HG03354 (cell line): ENCODE measurements around the gene MMP17.

Experiments used
- ATAC-seq: cut with Tn5 transposase; IDR thresholded peaks from one replicate; pipeline ENCODE4 v1.9.1; 2021; ENCODE audit warnings: mild to moderate bottlenecking; ENCODE audit not compliant: unreplicated experiment, poor library complexity, severe bottlenecking

The MMP17 gene

GRCh38 chr12:131844140-131844539 lies 15.9 kb downstream of the MMP17 start:
- no peak for ATAC-seq

- no peak for ATAC-seq
Measured at GRCh38 chr12:131844656-131845055, 16.5 kb downstream of the MMP17 start.

DNA sequence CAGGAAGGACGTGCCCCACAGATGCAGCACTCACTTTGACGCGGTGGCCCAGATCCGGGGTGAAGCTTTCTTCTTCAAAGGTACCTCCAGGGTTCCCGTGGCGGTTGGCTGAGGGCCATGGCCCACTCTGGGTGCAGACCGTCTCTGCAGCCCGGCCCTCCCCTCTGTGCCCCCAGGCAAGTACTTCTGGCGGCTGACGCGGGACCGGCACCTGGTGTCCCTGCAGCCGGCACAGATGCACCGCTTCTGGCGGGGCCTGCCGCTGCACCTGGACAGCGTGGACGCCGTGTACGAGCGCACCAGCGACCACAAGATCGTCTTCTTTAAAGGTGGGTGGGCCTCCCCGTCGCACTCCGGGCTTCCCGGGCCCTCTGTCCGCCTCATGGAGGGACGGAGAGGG lies 16.9 kb downstream of the MMP17 start:
- ATAC-seq: no peak

DNA sequence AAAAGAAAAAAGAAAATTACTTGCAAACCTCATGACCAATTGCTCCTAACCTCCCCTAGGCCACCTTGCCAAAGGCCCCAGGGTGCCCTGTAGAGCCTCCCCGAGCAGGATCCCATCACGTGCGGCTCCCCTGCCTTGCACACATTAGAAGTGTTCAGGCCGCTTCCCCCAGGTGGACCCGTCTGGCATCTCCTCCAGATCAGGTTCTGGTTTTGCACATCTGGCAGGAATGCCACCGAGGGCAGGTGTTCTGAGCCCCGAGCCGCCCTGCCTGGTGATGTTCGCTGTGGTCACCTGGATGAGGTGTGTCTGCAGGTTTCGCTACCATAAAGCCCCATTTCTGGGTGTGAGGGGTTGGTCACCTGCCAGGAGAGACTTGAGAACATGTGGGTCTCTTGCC lies 19.3 kb downstream of the MMP17 start:
- ATAC-seq: no peak

DNA sequence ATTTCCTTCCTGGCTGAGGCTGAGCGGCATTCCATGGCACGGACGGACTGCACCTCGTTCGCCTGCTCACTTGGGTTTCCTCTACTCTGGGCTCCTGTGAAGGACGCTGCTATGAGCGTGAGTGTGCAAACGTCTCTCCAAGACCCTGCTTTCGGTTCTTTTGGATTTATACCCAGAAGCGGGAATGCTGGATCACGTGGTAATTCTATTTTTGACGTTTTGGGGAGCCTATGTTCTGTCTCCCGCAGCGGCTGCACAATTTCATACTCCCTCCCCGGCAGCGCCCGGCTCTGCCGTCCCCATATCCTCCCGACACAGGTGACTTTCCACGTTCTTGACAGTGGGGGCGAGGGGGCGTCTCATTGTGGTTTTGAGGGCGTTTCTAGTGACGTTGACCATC lies 20.6 kb downstream of the MMP17 start:
- no peak for ATAC-seq

DNA sequence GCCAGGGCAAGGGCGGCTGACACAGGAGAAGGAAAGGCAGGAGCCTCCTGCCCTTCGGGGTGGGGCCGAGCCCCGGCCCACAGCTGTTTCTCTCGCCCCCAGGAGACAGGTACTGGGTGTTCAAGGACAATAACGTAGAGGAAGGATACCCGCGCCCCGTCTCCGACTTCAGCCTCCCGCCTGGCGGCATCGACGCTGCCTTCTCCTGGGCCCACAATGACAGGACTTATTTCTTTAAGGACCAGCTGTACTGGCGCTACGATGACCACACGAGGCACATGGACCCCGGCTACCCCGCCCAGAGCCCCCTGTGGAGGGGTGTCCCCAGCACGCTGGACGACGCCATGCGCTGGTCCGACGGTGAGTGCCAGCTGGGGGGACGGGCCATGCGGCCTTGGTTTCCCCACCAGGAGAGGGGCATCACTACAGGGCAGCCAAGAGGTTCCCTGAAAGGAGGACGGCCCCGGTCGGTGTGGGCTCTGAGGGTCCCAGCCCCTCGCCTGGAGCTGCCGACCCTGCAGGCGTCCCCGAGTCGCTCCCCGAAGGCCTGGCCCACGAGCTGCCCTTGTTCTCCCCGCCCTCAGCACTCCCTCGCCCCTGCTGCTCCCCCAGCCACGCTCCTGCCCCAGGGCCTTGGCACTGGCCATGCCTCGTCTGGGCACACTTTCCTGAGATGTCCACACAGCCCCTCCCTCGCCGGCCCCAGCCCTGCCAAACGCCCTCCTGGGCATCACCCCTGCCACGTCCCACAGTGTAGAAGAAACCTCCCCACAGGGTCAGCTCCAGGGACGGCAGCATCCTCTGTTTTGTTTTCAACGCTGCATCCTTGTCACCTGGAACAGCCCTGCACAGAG lies 21.7 kb downstream of the MMP17 start:
- ATAC-seq: no peak

DNA sequence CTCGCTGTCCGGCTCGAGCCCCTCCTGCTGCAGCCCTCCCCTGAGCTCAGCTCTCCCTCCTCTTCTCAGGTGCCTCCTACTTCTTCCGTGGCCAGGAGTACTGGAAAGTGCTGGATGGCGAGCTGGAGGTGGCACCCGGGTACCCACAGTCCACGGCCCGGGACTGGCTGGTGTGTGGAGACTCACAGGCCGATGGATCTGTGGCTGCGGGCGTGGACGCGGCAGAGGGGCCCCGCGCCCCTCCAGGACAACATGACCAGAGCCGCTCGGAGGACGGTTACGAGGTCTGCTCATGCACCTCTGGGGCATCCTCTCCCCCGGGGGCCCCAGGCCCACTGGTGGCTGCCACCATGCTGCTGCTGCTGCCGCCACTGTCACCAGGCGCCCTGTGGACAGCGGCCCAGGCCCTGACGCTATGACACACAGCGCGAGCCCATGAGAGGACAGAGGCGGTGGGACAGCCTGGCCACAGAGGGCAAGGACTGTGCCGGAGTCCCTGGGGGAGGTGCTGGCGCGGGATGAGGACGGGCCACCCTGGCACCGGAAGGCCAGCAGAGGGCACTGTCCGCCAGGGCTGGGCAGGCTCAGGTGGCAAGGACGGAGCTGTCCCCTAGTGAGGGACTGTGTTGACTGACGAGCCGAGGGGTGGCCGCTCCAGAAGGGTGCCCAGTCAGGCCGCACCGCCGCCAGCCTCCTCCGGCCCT lies 22.8 kb downstream of the MMP17 start:
- ATAC-seq: no peak

DNA sequence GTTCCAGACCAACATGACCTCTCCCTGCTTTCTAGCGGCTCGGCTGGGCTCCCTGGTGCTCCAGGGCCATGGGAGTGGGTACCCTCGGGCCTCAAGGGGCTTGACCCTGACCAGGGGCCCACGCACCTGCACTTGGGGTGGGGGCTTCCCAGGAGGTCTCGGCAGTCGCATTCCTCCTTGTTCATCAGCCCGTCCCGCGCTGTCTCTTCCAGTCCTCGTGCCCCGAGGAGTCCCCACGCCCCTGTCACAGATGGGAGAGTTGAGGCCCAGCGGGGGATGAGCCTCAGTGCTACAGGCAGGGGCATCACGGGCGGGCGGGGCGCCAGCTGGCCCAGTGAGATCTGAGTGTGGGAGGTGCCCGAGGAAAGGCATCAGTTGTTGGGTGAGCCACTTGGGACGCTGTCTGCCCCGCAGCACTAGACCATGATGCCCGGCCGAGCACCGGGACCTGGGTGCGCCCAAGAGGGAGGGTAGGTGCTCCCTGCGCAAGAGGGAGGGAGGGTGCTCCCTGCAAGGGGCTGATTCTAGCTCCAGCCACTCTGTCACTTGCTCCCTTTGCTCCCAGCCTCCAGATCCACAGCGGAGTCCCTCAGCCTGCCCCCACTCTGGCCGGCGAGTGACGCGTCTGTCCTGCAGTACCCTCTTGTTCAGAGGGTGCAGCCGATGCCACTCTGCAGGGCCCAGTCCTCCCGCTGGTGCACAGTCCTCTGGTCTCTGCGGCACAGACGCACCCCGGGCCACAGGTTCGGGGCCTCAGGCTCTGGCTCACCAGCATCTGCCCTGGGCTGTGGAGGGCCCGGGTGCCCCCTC lies 23.8 kb downstream of the MMP17 start:
- ATAC-seq: no peak

DNA sequence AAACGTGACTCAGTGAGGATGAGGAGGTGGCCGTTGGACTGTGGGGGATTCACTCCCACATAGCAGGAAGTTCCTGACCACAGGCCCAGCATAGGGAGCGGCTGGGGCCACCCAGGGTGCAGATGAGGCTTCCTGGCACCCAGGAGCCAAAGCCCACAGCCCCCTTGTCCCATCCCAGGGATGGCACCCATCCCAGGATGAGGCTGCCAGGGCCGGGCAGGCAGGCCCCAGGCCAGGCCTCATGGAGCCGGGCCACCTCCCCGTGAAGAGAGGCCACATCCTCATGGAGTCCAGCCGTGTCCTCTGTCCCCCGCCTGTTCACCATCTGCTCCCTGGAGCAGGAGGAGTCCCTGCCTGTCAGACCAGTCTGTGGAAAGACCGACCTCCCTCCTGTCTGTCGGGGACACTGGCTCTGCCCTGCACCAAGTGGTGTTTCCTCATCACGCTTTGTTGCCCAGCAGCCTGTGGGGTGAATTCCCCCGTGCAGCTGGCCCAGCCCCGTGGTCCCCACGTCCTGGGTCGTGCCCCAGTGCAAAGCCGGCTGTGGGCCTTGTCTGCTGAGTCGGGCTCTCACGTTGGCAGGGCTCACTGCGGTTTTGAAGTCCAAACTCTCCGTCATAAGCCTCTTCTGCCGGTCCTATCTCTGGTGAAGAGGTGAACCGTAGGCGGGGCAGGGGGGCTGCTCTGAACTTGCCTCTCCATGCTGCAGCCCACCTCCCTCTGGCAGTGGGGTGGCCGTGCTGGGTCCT lies 24.5 kb downstream of the MMP17 start:
- no peak for ATAC-seq

DNA sequence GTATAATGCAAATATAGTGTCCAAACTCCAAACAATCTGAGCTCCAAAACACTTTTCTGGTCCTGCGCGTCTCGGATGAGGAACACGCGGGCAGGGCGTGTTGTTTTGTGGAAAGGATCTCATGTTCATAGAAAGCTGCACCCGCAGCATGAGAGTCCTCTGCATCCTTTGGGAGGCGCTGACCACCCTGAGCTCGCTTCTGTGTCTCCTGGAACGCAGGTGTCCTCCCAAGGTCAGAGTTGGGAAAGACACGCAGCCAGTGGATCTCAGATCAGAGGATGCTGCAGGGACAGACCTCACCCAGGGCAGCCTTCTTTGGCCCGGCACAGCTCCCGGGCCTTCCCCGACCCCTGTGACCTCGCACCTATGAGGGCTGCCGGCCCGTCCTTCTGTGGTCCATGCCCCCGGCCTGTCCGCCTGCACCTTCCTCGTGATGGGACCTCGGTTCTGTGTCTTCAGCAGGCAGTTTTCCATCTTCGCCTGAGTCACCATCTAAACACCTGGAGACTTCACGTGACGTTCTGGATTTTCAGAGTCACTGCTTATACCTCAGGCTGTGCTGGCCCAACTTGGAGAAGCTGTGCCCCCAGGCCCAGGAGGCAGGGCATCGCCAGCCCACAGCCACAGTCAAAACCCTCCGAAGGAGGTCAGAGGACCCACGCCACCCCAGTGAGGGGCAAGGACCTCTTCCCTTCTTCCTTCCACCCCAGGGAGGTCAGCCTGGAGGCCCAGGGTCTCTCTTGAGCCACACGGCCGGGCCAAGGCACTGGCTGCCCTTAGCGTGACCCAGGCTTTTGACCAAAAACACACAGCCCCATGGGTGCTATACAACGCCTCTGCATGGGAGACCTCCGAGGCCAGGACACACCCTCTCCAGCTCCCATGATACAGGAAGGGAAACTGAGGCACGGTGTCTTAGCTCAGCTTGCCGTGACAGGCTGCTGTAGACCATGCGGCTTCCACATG lies 25.9 kb downstream of the MMP17 start:
- ATAC-seq: no peak

DNA sequence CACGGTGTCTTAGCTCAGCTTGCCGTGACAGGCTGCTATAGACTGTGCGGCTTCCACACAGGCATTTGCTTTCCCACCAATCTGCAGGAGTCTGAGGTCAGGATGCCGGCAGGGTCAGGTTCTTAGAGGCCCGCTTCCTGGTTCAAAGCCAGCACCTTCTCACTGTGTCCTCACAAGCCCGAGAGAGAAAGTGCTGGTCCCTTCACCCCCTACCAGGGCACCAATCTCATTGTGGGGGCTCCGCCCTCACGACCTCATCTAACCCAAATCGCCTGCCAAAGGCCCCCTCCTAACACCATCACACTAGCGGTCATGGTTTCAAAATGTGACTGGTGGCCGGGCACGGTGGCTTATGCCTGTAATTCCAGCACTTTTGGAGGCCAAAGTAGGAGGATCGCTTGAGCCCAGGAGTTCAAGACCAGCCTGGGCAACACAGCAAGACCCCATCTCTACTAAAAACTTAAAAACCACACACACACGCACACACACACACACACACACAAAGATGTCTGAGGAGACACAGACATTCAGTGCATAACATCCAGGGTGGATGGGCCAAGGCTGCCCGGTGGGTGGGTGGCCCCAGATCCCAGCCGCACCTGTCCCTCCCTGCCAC lies 26.8 kb downstream of the MMP17 start:
- no peak for ATAC-seq

DNA sequence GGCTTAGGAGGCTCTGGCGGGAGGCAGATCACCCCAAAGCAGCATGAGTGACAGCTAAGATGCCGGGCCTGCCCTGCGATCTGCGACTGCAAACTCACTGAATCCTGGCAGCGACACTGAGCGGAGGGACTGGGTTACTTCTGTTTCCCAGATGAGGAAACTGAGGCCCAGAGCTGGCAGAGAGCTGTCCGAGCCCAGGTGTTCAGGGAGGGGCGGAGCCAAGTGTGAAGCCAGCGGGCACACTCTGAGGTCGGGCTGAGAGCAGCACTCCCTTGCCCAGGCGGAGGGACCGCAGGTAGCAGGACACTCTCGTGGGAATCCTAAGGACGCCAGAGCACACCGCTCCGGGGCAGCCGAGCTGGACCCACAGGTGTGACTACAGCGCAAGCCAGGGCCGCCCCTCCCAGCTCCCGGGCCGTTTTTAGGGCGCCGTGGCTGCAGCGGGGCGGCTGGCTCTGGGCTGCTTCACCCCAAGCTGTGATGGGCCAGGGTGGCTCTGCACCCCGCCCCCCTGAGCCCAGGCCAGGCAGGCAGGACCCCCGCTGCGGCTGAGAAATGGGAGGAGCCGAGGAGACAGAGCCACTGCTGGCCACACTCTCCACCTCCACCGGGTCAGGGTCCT lies 27.4 kb downstream of the MMP17 start:
- ATAC-seq: no peak

GRCh38 chr12:131856366-131857097 lies 28.3 kb downstream of the MMP17 start:
- no peak for ATAC-seq

- no peak for ATAC-seq
Measured at GRCh38 chr12:131857908-131858850, 30.0 kb downstream of the MMP17 start.

GRCh38 chr12:131860472-131861260 lies 32.5 kb downstream of the MMP17 start:
- ATAC-seq: no peak
